Left ventricle myocardium inferior (tissue), 1 donor: ENCODE data around the gene HOXA7. TPM values are rescaled to one million over a fixed set of nuclear protein-coding genes. Genes with fewer than 3 reads are reported as not detected.

Experiments
- DNase-seq: peaks from one replicate; pipeline ENCODE4 v3.0.0-alpha.2; 2020
- H3K27ac ChIP-seq: fragments of 200-600 bp; replicated peaks from 2 replicates; pipeline ENCODE4 v1.8.0; 2021
- H3K27me3 ChIP-seq: fragments of 200-600 bp; 2 replicates; pipeline ENCODE4 v1.8.0; 2021; ENCODE audit warnings: low read depth
- H3K36me3 ChIP-seq: fragments of 200-600 bp; 2 replicates; pipeline ENCODE4 v1.8.0; 2021
- H3K4me1 ChIP-seq: fragments of 200-600 bp; 2 replicates; pipeline ENCODE4 v1.8.0; 2021
- H3K4me3 ChIP-seq: fragments of 200-600 bp; 2 replicates; pipeline ENCODE4 v1.8.0; 2021; ENCODE audit warnings: mild to moderate bottlenecking, moderate library complexity
- H3K9me3 ChIP-seq: fragments of 200-600 bp; replicated peaks from 2 replicates; pipeline ENCODE4 v1.8.0; 2021
- CTCF ChIP-seq: fragments of 200-600 bp; IDR thresholded peaks from 2 replicates; pipeline ENCODE4 v1.8.0; 2021; ENCODE audit warnings: antibody characterized with exemption, mild to moderate bottlenecking, borderline replicate concordance
- intact Hi-C: fragments of 100-400 bp; cut with micrococcal nuclease; formaldehyde crosslinking; loops from one replicate; pipeline ENCODE4 v1.11.0; 2022
- total RNA-seq: library from RNA; stranded (reverse); fragmentation: NEBNext Ultra II Directional; extraction: Animal tissue kit (Norgen Biotek cat#: 25700); gene quantifications from one replicate; pipeline ENCODE4 v1.2.1, GENCODE V29; 2021
- donor health status: DM: no; HTN: yes; CAD: no; lungs with severe emphysema.

HOXA7 gene
- total RNA-seq, 1 donor from 2014 or later, result 0.36 TPM

GRCh38 chr7:27180431-27181420, 24.3 kb upstream of the HOXA7 start:
- no peak for DNase-seq
- no peaks in the 10 kb centered on the region for H3K36me3 ChIP-seq
- no peak overlapping the region for H3K4me3 ChIP-seq
- TF ChIP-seq CTCF, result no peak
- peaks cover 36% of the 10 kb centered on the region for H3K4me1 ChIP-seq
- intact Hi-C loops, result no loop called here
- no peaks in the 10 kb centered on the region for H3K9me3 ChIP-seq
- no peak overlapping the region for H3K27ac ChIP-seq
- H3K27me3 ChIP-seq, result peaks cover 100% of the 10 kb centered on the region

DNA sequence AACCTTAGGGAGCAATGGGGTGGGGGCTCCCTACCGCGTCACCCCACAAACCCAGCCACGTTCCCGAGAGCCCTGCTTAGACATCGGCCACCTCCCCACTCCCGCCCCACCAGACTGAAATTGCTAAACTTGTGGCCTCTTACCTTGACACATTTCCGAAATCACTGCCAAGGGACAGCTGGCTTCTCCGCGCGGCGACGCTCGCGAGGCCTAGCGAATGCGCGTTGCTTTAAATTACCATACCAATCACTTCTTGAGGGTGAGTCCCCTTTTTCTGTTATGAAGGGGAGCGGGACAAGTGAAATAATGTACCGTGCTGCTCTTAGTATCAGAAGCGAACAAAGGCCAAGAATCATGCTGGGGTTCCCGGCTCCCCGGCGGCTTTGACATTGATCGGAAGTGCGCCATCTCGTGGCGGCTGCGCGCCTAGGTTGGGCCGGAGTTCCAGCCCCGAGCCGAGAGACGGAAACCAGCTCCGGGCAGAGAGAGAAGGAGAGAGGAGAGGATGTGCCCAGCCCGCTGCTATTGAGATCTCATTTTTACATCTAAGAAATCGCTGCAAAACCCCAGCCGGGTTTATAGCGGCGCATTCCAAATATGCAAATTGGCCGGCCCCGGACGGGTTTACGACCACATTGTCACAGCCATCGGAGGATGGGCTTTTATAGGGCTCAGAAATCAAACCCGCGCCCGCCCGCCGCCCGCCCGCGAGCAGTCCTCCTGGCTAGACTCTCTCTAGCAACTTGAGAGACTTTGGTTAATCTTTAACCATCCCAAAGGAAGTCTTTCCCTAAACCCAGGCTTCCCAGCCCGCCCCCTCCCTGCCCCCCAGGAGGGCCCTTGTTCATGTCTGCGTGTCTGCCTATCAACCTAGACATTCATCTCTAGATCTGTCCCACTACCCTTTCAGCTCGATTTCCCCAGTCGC, 23.3 kb upstream of the HOXA7 start:
- Histone ChIP-seq H3K4me3 (peak overlapping the region; percentile 37), H3K36me3 (no peaks in the 10 kb centered on the region), H3K27me3 (peaks cover 100% of the 10 kb centered on the region), H3K4me1 (peaks cover 27% of the 10 kb centered on the region), H3K9me3 (no peaks in the 10 kb centered on the region), H3K27ac (no peak overlapping the region)
- peak; percentile 46 for DNase-seq
- intact Hi-C loops, result no loop called here
- TF ChIP-seq CTCF, result peak; percentile 76

DNA sequence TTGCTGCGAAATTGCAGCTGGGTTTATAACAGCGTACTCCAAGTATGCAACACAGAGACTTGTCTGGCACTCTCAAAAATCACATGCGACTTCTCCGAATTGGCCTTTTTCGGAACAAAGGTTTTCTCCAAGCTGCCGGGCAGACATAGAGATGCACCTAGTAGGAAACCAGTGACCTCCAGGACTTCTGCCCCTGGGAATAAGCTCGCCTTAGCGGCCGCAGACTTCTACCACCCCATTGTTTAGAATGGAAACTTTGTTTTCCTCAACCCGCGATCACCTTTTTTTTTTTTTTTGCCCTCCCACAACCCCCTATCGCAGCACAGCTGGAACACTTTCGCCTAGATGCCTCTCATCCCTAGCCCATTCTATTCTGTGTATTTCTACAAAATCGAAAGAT, 22.6 kb upstream of the HOXA7 start:
- no peak overlapping the region for H3K4me3 ChIP-seq
- no peaks in the 10 kb centered on the region for H3K9me3 ChIP-seq
- intact Hi-C loops, result no loop called here
- peak; percentile 3 for DNase-seq
- H3K36me3 ChIP-seq, result no peaks in the 10 kb centered on the region
- no peak for TF ChIP-seq CTCF
- peaks cover 26% of the 10 kb centered on the region for H3K4me1 ChIP-seq
- peaks cover 100% of the 10 kb centered on the region for H3K27me3 ChIP-seq
- no peak overlapping the region for H3K27ac ChIP-seq

DNA sequence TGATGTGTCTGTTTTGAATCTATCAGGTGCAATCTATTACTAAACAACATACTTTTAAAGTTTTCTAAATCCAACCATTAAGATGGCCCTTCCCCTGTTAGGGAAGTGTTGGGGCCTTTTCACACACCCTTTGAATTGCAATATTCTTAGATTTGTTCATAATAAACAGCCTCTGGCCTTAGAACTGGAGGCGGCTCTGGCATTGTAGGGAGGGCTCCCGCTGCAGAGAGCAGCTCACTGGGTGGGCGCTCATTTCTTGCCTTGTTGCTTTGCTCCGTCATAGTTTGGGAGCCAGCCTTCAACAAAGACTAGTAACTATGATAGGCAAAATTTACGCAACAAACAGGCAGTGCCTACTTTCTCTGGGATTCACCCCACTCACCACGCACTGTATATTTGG, 21.9 kb upstream of the HOXA7 start:
- no peak for TF ChIP-seq CTCF
- intact Hi-C loops, result no loop called here
- DNase-seq, result no peak
- H3K4me3 ChIP-seq, result no peak overlapping the region
- peaks cover 26% of the 10 kb centered on the region for H3K4me1 ChIP-seq
- no peaks in the 10 kb centered on the region for H3K36me3 ChIP-seq
- H3K9me3 ChIP-seq, result no peaks in the 10 kb centered on the region
- no peak overlapping the region for H3K27ac ChIP-seq
- peaks cover 100% of the 10 kb centered on the region for H3K27me3 ChIP-seq

DNA sequence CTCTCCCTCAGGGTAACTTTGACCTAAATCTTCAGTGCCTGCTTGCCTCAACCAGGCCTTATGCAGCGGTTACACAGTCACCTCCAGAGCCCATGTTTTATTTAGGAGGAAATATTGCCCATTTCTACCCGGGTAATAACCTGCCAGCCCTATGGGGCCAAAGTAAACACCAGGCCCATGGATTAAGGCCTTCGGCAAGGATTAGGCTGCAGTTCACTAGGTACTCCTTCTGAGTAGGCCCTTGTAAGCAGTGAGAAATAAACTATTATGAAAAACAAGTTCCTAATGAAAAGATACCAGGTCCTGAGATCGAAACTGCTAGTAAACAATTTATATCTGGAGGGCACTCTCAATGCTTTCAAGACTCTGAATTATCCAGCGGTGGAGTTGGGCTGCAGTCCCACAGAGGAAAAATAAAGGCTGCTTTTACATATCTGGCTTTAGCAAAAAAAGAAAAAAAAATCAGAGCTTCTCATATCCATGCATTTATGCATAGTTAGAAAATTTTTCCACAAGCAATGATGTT, 21.4 kb upstream of the HOXA7 start:
- Histone ChIP-seq H3K9me3 (no peaks in the 10 kb centered on the region), H3K27me3 (peaks cover 100% of the 10 kb centered on the region), H3K4me1 (peaks cover 27% of the 10 kb centered on the region), H3K27ac (no peak overlapping the region), H3K4me3 (no peak overlapping the region), H3K36me3 (no peaks in the 10 kb centered on the region)
- TF ChIP-seq CTCF, result no peak
- intact Hi-C loops, result no loop called here
- no peak for DNase-seq
